ENCODE results near the gene ITGB4. TPM values are rescaled to one million over a fixed set of nuclear protein-coding genes. Genes with fewer than 3 reads are reported as not detected.
A peak's percentile ranks its signal among the peaks of the same experiment; 100 is the strongest.

The ITGB4 gene
- total and polyA plus RNA-seq, 2 of the 13 experiments (the other 11 are each of a cell fraction or from before 2014, with no cell fraction given), result 6.9 to 14.5 TPM

DNA sequence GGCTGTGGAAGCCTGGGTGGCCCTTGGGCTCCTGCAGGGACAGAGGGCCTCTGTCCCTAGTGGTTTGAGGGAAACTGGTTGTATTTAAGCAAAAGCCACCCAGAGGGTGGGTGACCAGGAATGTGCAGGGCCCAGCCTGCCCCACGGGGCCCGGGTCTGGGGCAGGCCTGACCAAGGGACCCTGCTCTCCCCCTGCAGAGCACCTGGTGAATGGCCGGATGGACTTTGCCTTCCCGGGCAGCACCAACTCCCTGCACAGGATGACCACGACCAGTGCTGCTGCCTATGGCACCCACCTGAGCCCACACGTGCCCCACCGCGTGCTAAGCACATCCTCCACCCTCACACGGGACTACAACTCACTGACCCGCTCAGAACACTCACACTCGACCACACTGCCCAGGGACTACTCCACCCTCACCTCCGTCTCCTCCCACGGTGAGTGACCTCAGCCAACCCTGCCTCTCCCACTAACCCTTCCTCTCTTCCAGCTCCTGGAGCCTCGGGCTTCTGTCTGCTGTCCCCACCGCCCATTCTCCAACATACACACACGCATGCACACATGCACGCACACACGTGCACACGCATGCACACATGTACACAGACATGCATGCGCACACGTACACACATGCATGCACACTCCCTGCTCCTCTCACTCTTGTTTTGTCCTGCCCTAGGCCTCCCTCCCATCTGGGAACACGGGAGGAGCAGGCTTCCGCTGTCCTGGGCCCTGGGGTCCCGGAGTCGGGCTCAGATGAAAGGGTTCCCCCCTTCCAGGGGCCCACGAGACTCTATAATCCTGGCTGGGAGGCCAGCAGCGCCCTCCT lies 33.3 kb downstream of the ITGB4 start (continued):
- TF ChIP-seq, protein P1, sequence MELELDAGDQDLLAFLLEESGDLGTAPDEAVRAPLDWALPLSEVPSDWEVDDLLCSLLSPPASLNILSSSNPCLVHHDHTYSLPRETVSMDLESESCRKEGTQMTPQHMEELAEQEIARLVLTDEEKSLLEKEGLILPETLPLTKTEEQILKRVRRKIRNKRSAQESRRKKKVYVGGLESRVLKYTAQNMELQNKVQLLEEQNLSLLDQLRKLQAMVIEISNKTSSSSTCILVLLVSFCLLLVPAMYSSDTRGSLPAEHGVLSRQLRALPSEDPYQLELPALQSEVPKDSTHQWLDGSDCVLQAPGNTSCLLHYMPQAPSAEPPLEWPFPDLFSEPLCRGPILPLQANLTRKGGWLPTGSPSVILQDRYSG (CRISPR knock-in tag; IDR thresholded peaks at IDR 0.05), result no peak
- TF ChIP-seq MEF2D (CRISPR knock-in tag; IDR thresholded peaks at IDR 0.05), result peak; percentile 60
- TF ChIP-seq, protein P2, sequence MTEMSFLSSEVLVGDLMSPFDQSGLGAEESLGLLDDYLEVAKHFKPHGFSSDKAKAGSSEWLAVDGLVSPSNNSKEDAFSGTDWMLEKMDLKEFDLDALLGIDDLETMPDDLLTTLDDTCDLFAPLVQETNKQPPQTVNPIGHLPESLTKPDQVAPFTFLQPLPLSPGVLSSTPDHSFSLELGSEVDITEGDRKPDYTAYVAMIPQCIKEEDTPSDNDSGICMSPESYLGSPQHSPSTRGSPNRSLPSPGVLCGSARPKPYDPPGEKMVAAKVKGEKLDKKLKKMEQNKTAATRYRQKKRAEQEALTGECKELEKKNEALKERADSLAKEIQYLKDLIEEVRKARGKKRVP (CRISPR knock-in tag; IDR thresholded peaks at IDR 0.05), result no peak
- TF ChIP-seq, protein P3, sequence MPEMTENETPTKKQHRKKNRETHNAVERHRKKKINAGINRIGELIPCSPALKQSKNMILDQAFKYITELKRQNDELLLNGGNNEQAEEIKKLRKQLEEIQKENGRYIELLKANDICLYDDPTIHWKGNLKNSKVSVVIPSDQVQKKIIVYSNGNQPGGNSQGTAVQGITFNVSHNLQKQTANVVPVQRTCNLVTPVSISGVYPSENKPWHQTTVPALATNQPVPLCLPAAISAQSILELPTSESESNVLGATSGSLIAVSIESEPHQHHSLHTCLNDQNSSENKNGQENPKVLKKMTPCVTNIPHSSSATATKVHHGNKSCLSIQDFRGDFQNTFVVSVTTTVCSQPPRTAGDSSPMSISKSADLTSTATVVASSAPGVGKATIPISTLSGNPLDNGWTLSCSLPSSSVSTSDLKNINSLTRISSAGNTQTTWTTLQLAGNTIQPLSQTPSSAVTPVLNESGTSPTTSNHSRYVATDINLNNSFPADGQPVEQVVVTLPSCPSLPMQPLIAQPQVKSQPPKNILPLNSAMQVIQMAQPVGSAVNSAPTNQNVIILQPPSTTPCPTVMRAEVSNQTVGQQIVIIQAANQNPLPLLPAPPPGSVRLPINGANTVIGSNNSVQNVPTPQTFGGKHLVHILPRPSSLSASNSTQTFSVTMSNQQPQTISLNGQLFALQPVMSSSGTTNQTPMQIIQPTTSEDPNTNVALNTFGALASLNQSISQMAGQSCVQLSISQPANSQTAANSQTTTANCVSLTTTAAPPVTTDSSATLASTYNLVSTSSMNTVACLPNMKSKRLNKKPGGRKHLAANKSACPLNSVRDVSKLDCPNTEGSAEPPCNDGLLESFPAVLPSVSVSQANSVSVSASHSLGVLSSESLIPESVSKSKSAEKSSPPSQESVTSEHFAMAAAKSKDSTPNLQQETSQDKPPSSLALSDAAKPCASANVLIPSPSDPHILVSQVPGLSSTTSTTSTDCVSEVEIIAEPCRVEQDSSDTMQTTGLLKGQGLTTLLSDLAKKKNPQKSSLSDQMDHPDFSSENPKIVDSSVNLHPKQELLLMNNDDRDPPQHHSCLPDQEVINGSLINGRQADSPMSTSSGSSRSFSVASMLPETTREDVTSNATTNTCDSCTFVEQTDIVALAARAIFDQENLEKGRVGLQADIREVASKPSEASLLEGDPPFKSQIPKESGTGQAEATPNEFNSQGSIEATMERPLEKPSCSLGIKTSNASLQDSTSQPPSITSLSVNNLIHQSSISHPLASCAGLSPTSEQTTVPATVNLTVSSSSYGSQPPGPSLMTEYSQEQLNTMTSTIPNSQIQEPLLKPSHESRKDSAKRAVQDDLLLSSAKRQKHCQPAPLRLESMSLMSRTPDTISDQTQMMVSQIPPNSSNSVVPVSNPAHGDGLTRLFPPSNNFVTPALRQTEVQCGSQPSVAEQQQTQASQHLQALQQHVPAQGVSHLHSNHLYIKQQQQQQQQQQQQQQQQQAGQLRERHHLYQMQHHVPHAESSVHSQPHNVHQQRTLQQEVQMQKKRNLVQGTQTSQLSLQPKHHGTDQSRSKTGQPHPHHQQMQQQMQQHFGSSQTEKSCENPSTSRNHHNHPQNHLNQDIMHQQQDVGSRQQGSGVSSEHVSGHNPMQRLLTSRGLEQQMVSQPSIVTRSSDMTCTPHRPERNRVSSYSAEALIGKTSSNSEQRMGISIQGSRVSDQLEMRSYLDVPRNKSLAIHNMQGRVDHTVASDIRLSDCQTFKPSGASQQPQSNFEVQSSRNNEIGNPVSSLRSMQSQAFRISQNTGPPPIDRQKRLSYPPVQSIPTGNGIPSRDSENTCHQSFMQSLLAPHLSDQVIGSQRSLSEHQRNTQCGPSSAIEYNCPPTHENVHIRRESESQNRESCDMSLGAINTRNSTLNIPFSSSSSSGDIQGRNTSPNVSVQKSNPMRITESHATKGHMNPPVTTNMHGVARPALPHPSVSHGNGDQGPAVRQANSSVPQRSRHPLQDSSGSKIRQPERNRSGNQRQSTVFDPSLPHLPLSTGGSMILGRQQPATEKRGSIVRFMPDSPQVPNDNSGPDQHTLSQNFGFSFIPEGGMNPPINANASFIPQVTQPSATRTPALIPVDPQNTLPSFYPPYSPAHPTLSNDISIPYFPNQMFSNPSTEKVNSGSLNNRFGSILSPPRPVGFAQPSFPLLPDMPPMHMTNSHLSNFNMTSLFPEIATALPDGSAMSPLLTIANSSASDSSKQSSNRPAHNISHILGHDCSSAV (CRISPR knock-in tag; IDR thresholded peaks at IDR 0.05; ENCODE audit: borderline replicate concordance), result no peak
- no peak for TF ChIP-seq ZNF260 (CRISPR knock-in tag; IDR thresholded peaks at IDR 0.05; ENCODE audit: borderline replicate concordance, low read depth)
- no peak; the same call in 1 of the 2 replicates for TF ChIP-seq GLI4 (CRISPR knock-in tag; IDR thresholded peaks at IDR 0.05; ENCODE audit: borderline replicate concordance)
- TF ChIP-seq U2AF2 (IDR thresholded peaks at IDR 0.05; ENCODE audit: low read depth, low read length), result 0 out of 2 replicates have a peak, but pooled peaks have one; percentile 25
- peak; percentile 91 for TF ChIP-seq ZNF274 (CRISPR knock-in tag; IDR thresholded peaks at IDR 0.05)
- TF ChIP-seq ZBTB21 (CRISPR knock-in tag; IDR thresholded peaks at IDR 0.05), result no peak
- no peak for TF ChIP-seq ELF1 (CRISPR knock-in tag; IDR thresholded peaks at IDR 0.05)
- TF ChIP-seq, protein P4, sequence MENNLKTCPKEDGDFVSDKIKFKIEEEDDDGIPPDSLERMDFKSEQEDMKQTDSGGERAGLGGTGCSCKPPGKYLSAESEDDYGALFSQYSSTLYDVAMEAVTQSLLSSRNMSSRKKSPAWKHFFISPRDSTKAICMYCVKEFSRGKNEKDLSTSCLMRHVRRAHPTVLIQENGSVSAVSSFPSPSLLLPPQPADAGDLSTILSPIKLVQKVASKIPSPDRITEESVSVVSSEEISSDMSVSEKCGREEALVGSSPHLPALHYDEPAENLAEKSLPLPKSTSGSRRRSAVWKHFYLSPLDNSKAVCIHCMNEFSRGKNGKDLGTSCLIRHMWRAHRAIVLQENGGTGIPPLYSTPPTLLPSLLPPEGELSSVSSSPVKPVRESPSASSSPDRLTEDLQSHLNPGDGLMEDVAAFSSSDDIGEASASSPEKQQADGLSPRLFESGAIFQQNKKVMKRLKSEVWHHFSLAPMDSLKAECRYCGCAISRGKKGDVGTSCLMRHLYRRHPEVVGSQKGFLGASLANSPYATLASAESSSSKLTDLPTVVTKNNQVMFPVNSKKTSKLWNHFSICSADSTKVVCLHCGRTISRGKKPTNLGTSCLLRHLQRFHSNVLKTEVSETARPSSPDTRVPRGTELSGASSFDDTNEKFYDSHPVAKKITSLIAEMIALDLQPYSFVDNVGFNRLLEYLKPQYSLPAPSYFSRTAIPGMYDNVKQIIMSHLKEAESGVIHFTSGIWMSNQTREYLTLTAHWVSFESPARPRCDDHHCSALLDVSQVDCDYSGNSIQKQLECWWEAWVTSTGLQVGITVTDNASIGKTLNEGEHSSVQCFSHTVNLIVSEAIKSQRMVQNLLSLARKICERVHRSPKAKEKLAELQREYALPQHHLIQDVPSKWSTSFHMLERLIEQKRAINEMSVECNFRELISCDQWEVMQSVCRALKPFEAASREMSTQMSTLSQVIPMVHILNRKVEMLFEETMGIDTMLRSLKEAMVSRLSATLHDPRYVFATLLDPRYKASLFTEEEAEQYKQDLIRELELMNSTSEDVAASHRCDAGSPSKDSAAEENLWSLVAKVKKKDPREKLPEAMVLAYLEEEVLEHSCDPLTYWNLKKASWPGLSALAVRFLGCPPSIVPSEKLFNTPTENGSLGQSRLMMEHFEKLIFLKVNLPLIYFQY (CRISPR knock-in tag; IDR thresholded peaks at IDR 0.05; ENCODE audit: borderline replicate concordance), result peak; percentile 57; the same call in 1 of the 2 replicates
- TF ChIP-seq ZNF292 (CRISPR knock-in tag; IDR thresholded peaks at IDR 0.05; ENCODE audit: borderline replicate concordance, low read depth), result 0 out of 2 replicates have a peak, but pooled peaks have one; percentile 54
- no peak for TF ChIP-seq CHD4 (IDR thresholded peaks at IDR 0.05; ENCODE audit: borderline replicate concordance, low read length)
